GM13977 (cell line): ENCODE measurements around the gene FBLN2.

ENCODE experiments used
- DNase-seq: peaks from one replicate; pipeline ENCODE4 v3.0.0; 2012; ENCODE audit warnings: low spot score
- CTCF ChIP-seq: IDR thresholded peaks from 2 replicates; pipeline ENCODE4 v1.5.1; 2012; ENCODE audit warnings: mild to moderate bottlenecking, control low read depth; ENCODE audit not compliant: insufficient read depth; ENCODE audit errors: extremely low read depth, missing control alignments
- in situ Hi-C: fragments of 300-500 bp; cut with MboI; formaldehyde crosslinking; loops from one replicate; pipeline ENCODE4 v1.12.0; 2022; ENCODE audit warnings: low sequenced_read_pairs, low pct_unique_long_range_greater_than_20kb, mixed read lengths, inconsistent platforms; ENCODE audit not compliant: unreplicated experiment

FBLN2 gene

GRCh38 chr3:13569641-13570390, 20.9 kb downstream of the FBLN2 start:
- no peak for TF ChIP-seq CTCF
- DNase-seq = no peak
- in situ Hi-C loops = no loop called here

GRCh38 chr3:13570391-13571194, 21.7 kb downstream of the FBLN2 start:
- DNase-seq = no peak
- in situ Hi-C loops = no loop called here
- no peak for TF ChIP-seq CTCF

- no peak for TF ChIP-seq CTCF
- in situ Hi-C loops = no loop called here
- DNase-seq = no peak
Measured at GRCh38 chr3:13571264-13571663, 22.3 kb downstream of the FBLN2 start.

- no peak for DNase-seq
- TF ChIP-seq CTCF = no peak
- in situ Hi-C loops = no loop called here
Measured at GRCh38 chr3:13571831-13572750, 23.2 kb downstream of the FBLN2 start.

DNA sequence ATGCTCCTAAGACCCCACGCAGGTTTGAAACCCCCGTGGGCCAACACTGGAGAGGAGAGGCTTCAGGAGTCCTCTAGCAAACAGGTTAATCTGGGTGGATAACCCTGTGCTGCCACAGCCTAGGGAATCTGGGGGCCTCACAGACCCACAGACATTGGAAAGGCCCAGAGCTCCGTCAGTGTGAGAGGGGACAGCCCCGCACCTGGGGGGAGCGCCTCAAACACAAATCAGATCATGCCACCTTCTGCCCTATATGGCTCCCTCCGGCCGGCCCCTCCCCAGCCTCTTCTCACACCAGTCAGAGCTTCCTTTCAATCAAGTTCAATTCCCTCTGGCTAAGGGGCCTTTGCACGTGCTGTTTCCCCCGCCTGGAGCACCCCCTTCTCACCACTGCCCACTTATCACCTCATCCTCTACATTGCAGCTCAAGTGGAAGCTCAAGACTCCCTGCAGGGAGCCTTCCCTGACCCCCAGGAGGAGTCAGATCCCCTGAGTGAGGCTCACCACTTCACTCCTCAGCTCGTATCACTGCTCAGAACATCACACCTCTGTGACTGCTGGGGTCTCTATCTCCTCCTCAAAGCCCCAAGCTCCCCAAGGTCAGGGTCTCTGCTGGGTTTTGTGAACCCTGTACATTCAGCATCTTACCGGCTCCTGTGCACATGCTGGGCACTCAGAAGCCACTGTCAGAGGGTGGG, 24.1 kb downstream of the FBLN2 start:
- in situ Hi-C loops = no loop called here
- no peak for TF ChIP-seq CTCF
- DNase-seq = no peak
